Heart left ventricle (tissue), 13 donors: ENCODE results near the gene ZMYM2.

Experiments used
- CTCF ChIP-seq, 12 donors: fragments of 200-600 bp; sonication (generic) in 4 of 12; IDR thresholded peaks; one replicate each; pipeline versions ENCODE4 v1.5.0 to v1.8.0; 2018 to 2022; ENCODE audit warnings: antibody characterized with exemption in 12 of 12, mild to moderate bottlenecking in 5 of 12
- POLR2A ChIP-seq, 2 donors: fragments of 450-650 bp; IDR thresholded peaks; one replicate each; pipeline ENCODE4 v1.6.1; 2017; ENCODE audit warnings: antibody characterized with exemption in 2 of 2, mild to moderate bottlenecking in 2 of 2, moderate library complexity in 2 of 2
- donor health status: ischemic (EF 13 %, LVEDD 7.1; RV severe dilation, severe dysfunction).
- donor health status: DM: no; HTN: yes; CAD: no.
- donor health status: DM: no; HTN: no; CAD: no.
- donor health status: ischemic (EF 25% LVEDD 6.9; RV normal size, moderate dysfunction).
- donor health status: ischemic (EF 25% LVEDD 5.7; RV mildly dilated, moderate dysfunction).
- donor health status: ischemic (EF 35%, LVEDD 5.7; RV mildly dilated, moderate dysfunction).
- donor health status: nonischemic (EF 11% LVEDD 7.7; RV severe dilation, severe dysfunction).
- donor health status: DM: yes; HTN: yes; CAD: no.
- donor health status: PGD.
- donor health status: ischemic (EF 29% LVEDD 5.4; RV normal size, mild dysfunction).
- donor health status: nonischemic (EF 23%, LVEDD 6.1; RV moderate dilation, normal function).

DNA sequence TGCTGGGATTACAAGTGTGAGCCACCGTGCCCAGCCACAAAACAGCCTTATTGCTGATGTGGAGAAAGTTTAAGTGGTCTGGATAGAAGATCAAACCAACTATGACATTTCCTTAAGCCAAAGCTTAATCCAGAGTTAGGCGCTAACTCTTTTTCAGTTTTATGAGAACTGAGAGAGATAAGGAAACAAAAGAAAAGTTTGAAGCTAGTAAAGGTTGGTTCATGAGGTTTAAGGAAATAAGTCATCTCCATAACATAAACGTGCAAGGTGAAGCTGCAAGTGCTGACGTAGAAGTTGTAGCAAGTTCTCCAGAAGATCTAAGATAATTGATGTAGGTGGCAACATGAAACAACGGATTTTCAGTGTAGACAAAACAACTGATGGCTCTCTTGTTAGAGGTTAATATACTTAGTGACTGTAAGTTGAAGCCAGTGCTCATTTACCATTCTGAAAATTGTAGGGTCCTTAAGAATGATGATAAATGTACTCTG, 41.6 kb downstream of the ZMYM2 start:
- TF ChIP-seq CTCF (IDR thresholded peaks at IDR 0.05) (no peak), POLR2A (IDR thresholded peaks at IDR 0.05) (no peak)
